Measurements from ENCODE around the gene WDR75. TPM values are rescaled to one million over a fixed set of nuclear protein-coding genes. Genes with fewer than 3 reads are reported as not detected.

Gene WDR75
- polyA plus RNA-seq, 2 donors = 15.3 to 16.5 TPM

- 78% methylated on average over 6 of the region's 6 CpGs for WGBS, 2 donors
- Histone ChIP-seq H3K4me3 (ENCODE audit: low read depth in 1 of 2, low read length in 2 of 2) (no peak overlapping the region), H3K27me3 (ENCODE audit: control insufficient read depth in 1 of 2, insufficient read depth in 2 of 2, low read length in 2 of 2) (no peaks in the 10 kb centered on the region), H3K9me3 (ENCODE audit: control insufficient read depth in 2 of 2, insufficient read depth in 1 of 2, low read depth in 1 of 2, low read length in 1 of 2) (no peaks in the 10 kb centered on the region), H3K36me3 (ENCODE audit: control insufficient read depth in 2 of 2, insufficient read depth in 2 of 2, low read length in 1 of 2) (no peaks in the 10 kb centered on the region), H3K4me1 (ENCODE audit: control insufficient read depth in 2 of 2, insufficient read depth in 2 of 2, low read length in 1 of 2) (no peaks in the 10 kb centered on the region), H3K27ac (ENCODE audit: low read depth in 2 of 2, low read length in 1 of 2) (no peak overlapping the region)
Observed at GRCh38 chr2:189519631-189520387, 78.5 kb downstream of the WDR75 start.

- Histone ChIP-seq H3K4me3 (ENCODE audit: low read depth in 1 of 2, low read length in 2 of 2) (no peak overlapping the region), H3K27ac (ENCODE audit: low read depth in 2 of 2, low read length in 1 of 2) (no peak overlapping the region), H3K9me3 (ENCODE audit: control insufficient read depth in 2 of 2, insufficient read depth in 1 of 2, low read depth in 1 of 2, low read length in 1 of 2) (no peaks in the 10 kb centered on the region), H3K27me3 (ENCODE audit: control insufficient read depth in 1 of 2, insufficient read depth in 2 of 2, low read length in 2 of 2) (no peaks in the 10 kb centered on the region), H3K4me1 (ENCODE audit: control insufficient read depth in 2 of 2, insufficient read depth in 2 of 2, low read length in 1 of 2) (no peaks in the 10 kb centered on the region), H3K36me3 (ENCODE audit: control insufficient read depth in 2 of 2, insufficient read depth in 2 of 2, low read length in 1 of 2) (no peaks in the 10 kb centered on the region)
- 96 to 100% methylated on average over 2 of the region's 2 CpGs for WGBS, 2 donors
Observed at GRCh38 chr2:189521699-189522434, 80.6 kb downstream of the WDR75 start.

- H3K4me1 ChIP-seq (ENCODE audit: control insufficient read depth in 2 of 2, insufficient read depth in 2 of 2, low read length in 1 of 2) = no peaks in the 10 kb centered on the region
- WGBS, 2 donors = 59 to 73% methylated on average over 5 of the region's 5 CpGs
- no peak overlapping the region for H3K4me3 ChIP-seq (ENCODE audit: low read depth in 1 of 2, low read length in 2 of 2)
- H3K27me3 ChIP-seq (ENCODE audit: control insufficient read depth in 1 of 2, insufficient read depth in 2 of 2, low read length in 2 of 2) = no peaks in the 10 kb centered on the region
- no peak overlapping the region for H3K27ac ChIP-seq (ENCODE audit: low read depth in 2 of 2, low read length in 1 of 2)
- no peaks in the 10 kb centered on the region for H3K9me3 ChIP-seq (ENCODE audit: control insufficient read depth in 2 of 2, insufficient read depth in 1 of 2, low read depth in 1 of 2, low read length in 1 of 2)
- no peaks in the 10 kb centered on the region for H3K36me3 ChIP-seq (ENCODE audit: control insufficient read depth in 2 of 2, insufficient read depth in 2 of 2, low read length in 1 of 2)
Observed at GRCh38 chr2:189522435-189523151, 81.3 kb downstream of the WDR75 start.

- Histone ChIP-seq H3K27ac (ENCODE audit: low read depth in 2 of 2, low read length in 1 of 2) (no peak overlapping the region), H3K27me3 (ENCODE audit: control insufficient read depth in 1 of 2, insufficient read depth in 2 of 2, low read length in 2 of 2) (no peaks in the 10 kb centered on the region), H3K4me3 (ENCODE audit: low read depth in 1 of 2, low read length in 2 of 2) (no peak overlapping the region), H3K9me3 (ENCODE audit: control insufficient read depth in 2 of 2, insufficient read depth in 1 of 2, low read depth in 1 of 2, low read length in 1 of 2) (no peaks in the 10 kb centered on the region), H3K4me1 (ENCODE audit: control insufficient read depth in 2 of 2, insufficient read depth in 2 of 2, low read length in 1 of 2) (no peaks in the 10 kb centered on the region), H3K36me3 (ENCODE audit: control insufficient read depth in 2 of 2, insufficient read depth in 2 of 2, low read length in 1 of 2) (no peaks in the 10 kb centered on the region)
- 76 to 79% methylated on average over 4 of the region's 4 CpGs for WGBS, 2 donors
Observed at GRCh38 chr2:189524746-189525145, 83.5 kb downstream of the WDR75 start.

Other genes starting within 250 kb of the WDR75 start
- 1 to 10 TPM; 5.5 to 7.0 TPM for gene SLC40A1, start 139.3 kb downstream of the WDR75 start, polyA plus RNA-seq
- 10 to 100 TPM; 18.5 to 19.3 TPM for gene ASNSD1, start 220.0 kb downstream of the WDR75 start, polyA plus RNA-seq
- 1 to 10 TPM in 1 of 2 donors, under 1 TPM in 1; 0.75 to 1.5 TPM for gene ANKAR, start 233.2 kb downstream of the WDR75 start, polyA plus RNA-seq

Data from esophagus (tissue), 2 donors.